GM11168 (cell line): ENCODE measurements around the gene SCG2.

Source experiments
- in situ Hi-C: fragments of 300-500 bp; cut with MboI; formaldehyde crosslinking; loops from one replicate; pipeline ENCODE4 v1.12.0; 2022; ENCODE audit warnings: low sequenced_read_pairs; ENCODE audit not compliant: unreplicated experiment

Gene SCG2

GRCh38 chr2:223601932-223602666 is at the start of gene SCG2:
TSS of gene SCG2 (minus strand) at chr2:223602361. CDS start at chr2:223599282, 3,079 bp downstream.
- in situ Hi-C loops: no loop called here

- in situ Hi-C loops: no loop called here
Measured at GRCh38 chr2:223649554-223650533, 47.7 kb upstream of the SCG2 start.

GRCh38 chr2:223648755-223649154 is 46.6 kb upstream of the SCG2 start:
- in situ Hi-C loops: no loop called here

- in situ Hi-C loops: no loop called here
Measured at GRCh38 chr2:223647258-223647952, 45.2 kb upstream of the SCG2 start.

- in situ Hi-C loops: no loop called here
Measured at GRCh38 chr2:223644136-223644535, 42.0 kb upstream of the SCG2 start.

GRCh38 chr2:223643309-223643708 is 41.1 kb upstream of the SCG2 start:
- in situ Hi-C loops: no loop called here

GRCh38 chr2:223642506-223642905 is 40.3 kb upstream of the SCG2 start:
- in situ Hi-C loops: no loop called here

GRCh38 chr2:223641082-223641481 is 38.9 kb upstream of the SCG2 start:
- in situ Hi-C loops: no loop called here

- in situ Hi-C loops: no loop called here
Measured at GRCh38 chr2:223635080-223635479, 32.9 kb upstream of the SCG2 start.

- in situ Hi-C loops: no loop called here
Measured at GRCh38 chr2:223634238-223634637, 32.1 kb upstream of the SCG2 start.

GRCh38 chr2:223633656-223634055 is 31.5 kb upstream of the SCG2 start:
- in situ Hi-C loops: no loop called here

- in situ Hi-C loops: no loop called here
Measured at GRCh38 chr2:223632826-223633225, 30.7 kb upstream of the SCG2 start.

GRCh38 chr2:223626716-223627115 is 24.6 kb upstream of the SCG2 start:
- in situ Hi-C loops: no loop called here

GRCh38 chr2:223625652-223626051 is 23.5 kb upstream of the SCG2 start:
- in situ Hi-C loops: no loop called here

- in situ Hi-C loops: no loop called here
Measured at GRCh38 chr2:223621901-223622300, 19.7 kb upstream of the SCG2 start.

GRCh38 chr2:223619486-223620129 is 17.4 kb upstream of the SCG2 start:
- in situ Hi-C loops: no loop called here

GRCh38 chr2:223618172-223619035 is 16.2 kb upstream of the SCG2 start:
- in situ Hi-C loops: no loop called here

GRCh38 chr2:223614534-223614933 is 12.4 kb upstream of the SCG2 start:
- in situ Hi-C loops: no loop called here
